GM18511 (cell line): ENCODE results near the gene C16orf46.

Experiments
- ATAC-seq: cut with Tn5 transposase; IDR thresholded peaks from one replicate; pipeline ENCODE4 v1.9.1; 2021; ENCODE audit warnings: mild to moderate bottlenecking, moderate library complexity; ENCODE audit not compliant: unreplicated experiment

Gene C16orf46

DNA sequence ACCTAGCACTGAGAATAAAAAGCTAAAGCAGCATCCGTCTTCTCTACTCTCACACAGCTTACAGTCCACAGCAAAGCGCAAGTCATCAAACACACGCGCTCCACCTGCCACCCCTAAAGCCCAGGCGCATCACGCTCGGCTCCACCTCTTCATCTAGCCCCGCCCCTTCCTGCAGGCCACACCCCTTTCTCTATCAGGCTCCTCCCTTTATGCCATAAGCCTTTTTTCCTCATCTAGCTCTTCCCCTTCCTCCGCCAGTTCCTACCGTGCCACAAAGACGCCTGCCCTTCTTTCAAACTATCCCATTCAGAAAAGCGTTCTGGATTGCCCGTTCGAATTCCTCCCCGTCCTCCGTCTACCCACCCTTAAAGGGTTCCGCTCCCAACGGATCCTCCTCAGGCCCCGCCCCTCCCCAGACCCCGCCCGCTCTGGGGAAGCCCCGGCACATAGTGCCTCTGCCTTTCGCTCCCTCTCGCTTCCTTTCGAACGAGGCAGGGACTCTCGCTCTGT lies 417 bp downstream of the C16orf46 start:
- ATAC-seq, result peak; percentile 87

DNA sequence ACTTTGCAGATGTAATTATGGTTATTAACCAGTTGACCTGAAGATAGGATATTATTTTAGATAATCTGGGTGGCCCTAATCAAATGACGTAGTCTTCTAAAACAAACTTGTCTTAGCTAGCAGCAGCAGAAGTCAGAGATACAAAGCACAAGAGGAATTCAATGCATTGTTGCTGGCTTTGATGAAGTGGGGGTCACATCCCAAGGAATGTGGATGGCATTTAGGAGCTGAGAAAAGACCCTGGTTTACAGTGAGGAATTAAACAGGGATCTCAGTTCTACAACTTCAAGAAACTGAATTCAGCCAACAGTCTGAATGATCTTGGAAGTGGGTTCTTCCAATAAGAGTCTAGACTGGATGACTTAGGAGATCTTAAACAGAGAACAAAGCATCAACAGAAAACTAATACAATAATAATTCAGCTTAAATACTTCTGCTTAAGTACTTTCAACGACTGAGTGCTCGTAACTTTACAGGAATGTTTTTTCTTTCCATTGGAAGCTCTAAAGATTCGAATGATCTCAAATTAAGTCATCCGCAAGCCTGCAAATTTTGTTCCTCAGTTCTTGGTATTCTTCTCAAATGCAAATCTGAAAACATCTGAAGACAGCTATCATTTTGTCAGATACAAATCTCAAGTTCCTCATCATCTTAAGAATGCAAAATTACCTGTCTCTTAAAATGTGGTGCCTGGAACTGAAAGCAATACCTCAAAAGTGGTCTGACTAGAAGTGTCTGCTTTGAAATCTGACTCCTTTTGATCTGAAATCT lies 3.3 kb downstream of the C16orf46 start:
- ATAC-seq, result no peak

DNA sequence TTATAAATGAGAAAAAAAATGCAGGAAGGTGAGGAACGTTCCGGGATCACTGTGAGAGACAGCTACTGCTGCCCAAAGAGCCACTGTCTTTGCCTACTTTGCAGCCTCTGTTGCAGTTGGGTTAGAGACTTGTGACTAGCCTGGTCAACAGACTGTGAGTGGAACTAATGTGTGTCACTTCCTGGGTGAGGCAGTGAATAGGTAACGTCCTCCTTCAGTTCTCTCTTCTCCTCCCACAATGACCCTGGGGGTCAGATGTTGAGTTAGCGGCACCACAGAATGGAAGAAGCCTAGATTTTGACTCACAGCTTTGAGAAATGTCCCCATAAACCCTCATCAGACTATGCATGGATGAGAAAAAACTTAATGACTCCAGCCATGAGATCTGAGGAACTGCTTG lies 5.2 kb downstream of the C16orf46 start:
- ATAC-seq, result no peak

DNA sequence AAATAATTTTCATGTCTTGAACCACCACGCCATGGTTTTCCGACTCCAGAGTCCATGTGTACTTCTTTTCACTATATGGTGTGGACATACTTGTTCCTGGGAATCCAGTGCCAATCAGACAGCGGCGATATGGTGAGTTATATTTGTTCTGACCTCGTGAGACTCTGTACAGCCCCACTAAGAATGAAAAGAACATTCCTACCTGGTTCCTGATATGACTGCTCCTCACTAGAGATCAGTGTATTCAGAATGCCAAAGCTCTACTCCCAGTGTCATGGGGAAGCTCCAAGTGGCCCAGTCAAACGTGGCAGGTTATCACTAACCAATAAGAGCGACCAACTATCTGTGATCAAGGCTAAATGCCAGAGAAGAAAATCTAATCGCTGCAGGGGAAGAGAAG lies 6.1 kb downstream of the C16orf46 start:
- ATAC-seq, result no peak

DNA sequence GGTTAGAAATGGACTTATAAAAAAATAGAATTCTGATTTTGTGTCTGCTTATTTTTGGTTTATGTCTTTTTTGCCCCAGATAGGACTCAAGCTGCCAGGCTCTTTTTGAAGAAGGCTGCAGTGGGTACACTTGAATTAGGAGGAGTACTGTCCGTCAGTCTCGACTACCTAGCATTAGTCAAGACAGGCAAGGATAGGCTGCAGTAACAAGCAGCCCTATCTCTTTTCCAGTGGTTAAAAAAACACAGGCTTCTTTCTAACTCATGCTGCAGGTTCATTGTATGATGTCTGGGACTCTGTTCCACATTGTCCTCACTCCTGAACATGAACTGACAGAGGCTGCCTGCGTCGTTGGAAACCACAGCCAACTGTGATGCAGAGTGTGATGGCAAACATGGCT lies 8.0 kb downstream of the C16orf46 start:
- no peak for ATAC-seq

DNA sequence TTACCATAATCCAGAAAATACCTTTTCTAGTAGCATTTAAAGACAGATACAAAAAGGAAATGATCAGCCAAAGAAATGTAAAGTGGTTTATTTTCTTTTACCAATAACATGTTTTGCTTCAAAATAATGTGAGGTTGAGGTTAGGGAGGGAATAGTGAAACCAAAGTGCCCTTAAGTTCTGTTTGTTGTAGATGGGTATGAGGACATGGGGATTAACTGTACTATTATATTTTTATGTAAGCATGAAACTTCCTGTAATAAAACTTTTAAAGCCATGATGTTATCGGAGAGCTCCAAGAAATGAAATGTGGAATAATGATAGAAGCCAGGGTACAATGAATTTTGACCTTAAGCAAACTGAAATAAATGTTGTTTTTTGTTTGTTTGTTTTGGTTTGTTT lies 9.9 kb downstream of the C16orf46 start:
- no peak for ATAC-seq

DNA sequence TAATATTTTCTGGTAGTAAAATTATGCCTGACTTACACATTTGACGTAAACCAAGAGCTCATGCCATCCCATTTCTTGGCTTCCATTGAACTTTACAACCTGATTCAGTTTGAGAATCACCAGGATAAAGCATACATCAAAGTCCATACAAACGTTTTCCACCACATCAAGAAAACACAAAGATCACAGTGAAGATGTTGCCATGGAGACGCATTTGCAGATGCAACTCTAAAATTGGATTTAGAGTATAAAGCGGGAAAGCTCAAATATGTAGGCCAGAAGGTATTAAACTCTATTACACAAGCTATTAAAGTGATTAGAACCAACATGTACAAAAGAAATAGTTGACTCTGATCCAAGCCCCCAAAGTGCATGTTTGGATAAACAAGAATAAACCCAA lies 10.4 kb downstream of the C16orf46 start:
- ATAC-seq, result no peak

DNA sequence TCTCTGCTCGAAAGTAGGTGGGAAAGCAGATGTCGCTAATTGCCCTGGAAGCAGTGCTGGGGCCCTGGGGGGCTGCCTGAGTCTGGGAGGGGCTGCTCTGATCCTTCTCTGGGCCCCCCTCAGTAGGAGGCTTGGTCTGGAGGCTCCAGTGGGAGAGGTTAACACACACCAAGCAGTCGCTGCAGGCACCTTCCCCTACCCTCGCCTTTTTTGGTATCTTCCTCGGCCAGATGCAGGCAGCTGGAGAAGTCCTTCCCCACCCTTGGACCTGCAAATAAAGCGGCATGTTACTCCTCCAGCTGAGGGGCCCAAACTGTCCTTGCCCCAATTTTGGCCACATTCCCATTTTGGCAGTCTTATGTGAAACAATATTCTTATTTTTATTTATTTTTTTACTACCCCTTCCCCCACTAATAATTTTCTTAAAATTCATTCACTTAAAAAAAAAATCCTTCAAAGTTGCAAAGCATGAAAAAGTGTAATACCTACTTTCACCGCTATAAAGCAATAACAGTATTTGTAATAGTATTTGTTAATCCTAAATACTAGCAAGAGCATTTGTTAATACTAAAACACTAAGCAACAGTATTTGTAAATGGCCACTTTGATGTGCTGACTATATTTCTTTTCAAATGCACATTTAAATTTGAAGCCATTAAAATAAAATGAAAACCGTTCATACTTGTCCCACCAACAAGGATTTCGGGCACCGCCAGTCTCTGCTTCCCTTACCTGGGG lies 15.0 kb downstream of the C16orf46 start:
- ATAC-seq, result no peak

DNA sequence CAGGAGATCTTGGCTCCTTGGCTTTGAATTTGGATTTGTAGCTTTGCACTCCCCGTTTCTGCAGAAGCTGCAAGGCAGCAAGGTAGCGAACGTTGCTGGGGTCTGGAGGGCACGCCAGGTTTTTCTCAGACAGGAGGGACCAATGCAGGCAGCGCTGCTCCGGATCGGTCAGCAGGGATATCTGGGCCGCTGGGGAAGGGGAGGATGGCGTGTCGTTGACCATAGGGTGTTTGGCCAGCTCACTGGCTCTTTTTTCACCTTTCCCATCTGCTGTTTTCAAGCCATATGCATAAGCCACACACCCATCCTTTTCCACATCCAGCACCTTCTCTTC lies 15.8 kb downstream of the C16orf46 start:
- ATAC-seq, result no peak

DNA sequence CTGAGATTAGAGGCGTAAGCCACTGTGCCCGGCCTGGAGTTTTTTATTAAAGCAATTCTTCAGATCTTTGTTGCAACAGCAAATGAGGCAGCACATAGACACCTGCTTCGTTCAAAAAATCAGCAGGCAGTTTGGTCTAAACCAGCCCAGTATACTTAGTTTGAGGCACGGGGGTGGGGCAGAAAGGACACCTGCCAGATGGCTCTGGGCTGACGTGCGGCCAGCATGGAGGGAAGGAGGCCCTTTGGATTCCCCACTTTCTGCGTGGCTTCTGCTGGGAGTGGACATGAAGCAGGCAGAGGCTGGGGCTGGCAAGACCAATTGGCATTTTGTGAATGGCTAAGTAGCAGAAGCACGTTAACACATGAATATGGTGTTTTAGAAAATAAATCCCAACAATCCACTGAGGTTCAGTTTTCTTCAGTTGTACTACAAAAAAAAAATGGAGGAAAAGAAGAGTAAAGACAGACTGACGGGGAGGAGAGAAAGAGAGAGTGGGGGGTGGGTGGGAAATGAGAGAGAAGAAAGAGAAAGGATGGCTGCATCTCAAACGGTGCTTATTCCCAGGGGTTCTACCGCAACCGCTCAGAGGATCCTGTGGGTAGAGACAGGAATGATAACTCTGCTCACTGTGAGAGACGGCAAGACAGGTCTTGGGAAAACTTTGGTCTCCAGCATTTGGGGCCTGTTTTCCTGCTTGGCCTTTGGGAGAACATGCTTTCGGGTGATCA lies 16.3 kb downstream of the C16orf46 start:
- ATAC-seq, result no peak

DNA sequence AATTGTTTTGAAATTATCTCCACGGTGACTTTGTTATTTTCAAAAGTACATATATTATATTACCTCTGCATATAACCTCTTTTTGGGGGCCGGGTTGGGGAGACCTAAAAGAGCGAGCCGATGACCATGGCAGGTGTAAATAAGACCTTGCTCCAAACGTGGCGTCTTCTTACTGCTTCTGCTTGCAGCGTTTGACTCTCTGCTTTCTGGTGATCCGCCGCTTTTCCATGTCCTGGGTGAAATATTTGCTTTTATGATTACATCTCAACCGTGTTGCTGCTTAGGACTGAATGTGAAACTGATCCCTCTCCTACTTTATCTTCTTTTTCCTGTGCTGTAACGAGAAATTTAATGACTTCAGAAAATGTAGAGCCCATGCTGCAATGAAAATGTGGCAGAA lies 23.3 kb downstream of the C16orf46 start:
- ATAC-seq, result no peak

DNA sequence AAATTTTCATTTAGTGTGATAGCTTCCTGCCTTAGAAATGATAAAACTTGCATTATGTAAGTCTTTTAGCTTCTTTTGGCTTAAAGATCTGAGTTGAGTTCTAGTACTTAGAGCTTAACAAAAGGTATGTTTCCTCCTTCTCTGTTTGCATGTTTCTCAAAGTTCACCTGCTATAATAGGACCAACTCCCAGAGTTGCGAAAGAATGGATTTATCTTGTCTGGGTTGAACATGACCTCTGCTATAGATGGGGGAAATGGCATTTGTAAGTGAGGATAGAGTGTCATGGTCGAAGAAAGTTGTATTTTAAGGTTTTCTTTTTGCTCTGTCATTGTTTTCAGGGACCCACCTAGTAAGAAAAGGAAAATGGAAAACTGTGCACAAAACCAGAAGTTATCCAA lies 34.2 kb downstream of the C16orf46 start:
- ATAC-seq, result no peak

DNA sequence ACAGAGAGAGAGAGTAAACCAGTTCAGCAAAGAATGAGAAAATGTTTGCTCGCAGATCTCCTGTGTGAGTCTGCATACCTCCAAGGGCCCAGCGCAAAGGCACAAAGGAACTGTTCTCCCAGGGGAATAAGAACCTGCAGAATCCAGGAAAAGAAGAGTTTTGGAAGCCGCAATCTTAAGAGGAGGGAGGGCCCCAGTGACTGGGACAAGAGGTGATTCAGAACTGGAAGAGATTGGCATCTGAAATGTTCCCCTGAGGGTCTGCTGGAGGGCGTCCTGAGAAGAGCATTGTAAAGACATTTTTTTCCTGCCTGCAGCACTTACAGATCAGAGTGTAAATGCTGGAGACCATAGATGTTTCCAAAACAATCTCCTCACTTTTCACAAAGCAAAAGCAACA lies 35.3 kb downstream of the C16orf46 start:
- ATAC-seq, result no peak

DNA sequence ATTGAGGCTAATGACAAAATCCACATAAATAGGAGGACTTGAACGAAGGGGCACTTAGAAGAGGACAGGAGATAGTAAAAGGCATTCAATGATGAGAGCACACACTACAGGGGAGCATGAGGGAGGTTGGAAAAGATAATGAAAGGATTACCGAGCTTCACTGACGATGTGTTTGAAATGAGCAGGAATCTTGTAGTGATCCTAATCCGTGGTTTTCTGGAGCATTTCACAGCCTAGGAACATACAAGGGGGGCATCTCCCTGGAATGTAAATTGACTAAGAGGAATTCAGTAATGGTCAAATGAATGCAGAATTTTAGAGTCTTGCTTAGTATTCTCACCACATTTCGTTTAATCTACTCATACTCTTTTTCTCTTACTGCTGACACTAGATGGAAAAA lies 36.2 kb downstream of the C16orf46 start:
- no peak for ATAC-seq

DNA sequence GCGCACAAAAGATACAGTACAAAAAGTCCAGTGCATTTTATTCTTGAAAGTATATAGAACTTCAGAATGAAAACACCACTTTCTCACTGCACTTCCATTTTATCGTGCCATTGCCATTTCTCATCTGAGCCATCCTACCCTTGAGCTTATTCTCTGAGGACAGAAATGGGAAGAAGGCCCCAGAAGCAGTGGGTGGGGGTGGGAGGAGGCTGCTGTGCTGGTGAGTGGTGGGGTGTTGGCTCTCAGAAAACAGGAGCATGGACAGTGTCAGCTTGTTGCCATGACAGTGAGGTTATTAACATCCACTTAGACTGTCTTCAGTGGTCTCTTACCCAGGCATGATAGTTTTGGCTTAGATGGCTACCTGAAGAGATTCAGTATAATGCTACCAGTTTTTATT lies 36.9 kb downstream of the C16orf46 start:
- no peak for ATAC-seq

DNA sequence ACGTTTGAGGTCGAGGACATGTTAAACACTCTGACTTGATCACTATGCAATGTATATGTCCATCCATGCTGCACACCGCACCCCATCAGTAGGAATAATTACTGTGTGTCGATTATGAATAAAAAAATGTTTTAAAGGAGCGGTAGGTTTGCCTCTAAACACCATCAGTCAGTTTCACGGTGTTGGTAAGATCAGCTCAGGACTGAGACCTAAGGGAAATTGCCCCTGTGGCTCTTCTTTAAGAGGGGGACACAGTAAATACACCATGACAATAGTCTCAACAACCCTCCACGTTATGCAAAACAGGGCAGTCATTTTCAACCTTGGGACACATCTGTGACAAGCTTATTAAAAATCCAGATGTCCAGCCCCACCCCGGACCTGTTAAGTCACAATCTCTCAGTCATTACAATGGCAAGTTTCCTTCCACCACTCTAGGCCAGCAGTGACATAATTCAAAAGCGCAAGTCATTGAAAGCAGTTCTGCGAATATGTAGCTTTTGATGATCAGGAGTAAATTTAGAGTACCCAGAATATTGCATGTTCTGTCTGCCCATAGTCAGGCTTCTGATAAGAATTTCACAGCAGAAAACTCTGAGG lies 40.2 kb downstream of the C16orf46 start:
- no peak for ATAC-seq

DNA sequence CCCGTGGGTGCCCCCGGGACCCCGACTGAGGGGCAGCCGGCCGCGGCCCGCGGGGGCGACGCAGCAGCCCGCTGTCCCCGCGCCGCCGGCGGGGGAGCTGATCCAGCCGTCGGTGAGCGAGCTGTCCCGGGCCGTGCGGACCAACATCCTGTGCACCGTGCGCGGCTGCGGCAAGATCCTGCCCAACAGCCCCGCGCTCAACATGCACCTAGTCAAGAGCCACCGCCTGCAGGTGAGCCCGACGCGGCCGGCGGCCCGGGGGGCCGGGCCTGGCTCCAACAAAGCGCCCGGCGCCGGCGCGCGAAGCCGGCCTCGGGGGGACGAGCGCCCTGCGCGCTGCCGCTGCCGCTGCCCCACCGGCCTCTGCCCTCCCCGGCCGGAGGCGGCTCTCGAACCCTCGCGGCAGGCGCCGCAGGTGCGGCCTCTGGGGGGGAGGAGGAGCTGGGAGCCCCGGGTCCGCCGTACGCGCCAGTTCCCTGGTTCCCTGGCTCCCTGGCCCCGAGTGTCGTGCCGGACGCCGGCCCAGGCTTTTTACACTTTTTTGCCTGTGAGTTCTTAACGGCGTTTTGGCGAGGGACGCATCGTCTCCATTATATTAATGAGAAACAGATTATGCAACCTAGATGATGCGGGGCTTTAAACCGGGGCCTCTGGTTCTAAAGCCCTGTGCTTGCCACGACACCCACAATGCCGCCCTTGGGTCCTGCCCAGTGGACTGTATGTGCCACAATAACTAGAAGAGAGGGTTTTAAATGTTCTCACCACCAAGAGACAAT lies 40.9 kb downstream of the C16orf46 start:
- peak; percentile 64 for ATAC-seq

DNA sequence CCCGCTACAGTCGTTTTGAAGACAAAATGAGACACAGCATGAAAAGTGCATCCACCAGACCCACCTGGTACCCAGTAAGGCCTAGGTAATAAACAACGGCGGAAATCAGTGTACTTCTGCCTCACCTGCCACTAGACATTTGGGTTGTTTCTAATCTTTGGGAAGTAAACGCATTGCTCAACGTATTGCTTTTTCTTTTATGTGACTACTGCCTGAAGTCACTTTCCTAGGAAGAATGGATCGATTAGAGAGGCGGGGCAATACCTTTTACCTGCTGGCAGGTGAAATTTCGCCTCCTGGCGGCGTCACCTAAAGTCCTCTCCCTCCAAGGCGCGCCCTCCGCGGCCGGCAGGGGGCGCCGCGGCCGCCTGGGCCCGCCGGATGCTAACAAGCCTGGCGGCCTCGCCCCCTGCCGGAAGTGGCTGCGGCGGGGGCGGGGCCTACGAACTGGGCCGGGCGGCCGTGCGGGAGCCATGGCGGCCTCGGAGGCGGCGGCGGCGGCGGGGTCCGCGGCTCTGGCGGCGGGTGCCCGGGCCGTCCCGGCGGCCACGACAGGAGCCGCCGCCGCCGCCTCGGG lies 41.6 kb downstream of the C16orf46 start, which contains the start of gene ATMIN:
TSS of gene ATMIN (plus strand) at position 445 of the 577 bp plus-strand sequence. CDS start at position 474, 29 bp downstream.
- ATAC-seq, result peak; percentile 93

DNA sequence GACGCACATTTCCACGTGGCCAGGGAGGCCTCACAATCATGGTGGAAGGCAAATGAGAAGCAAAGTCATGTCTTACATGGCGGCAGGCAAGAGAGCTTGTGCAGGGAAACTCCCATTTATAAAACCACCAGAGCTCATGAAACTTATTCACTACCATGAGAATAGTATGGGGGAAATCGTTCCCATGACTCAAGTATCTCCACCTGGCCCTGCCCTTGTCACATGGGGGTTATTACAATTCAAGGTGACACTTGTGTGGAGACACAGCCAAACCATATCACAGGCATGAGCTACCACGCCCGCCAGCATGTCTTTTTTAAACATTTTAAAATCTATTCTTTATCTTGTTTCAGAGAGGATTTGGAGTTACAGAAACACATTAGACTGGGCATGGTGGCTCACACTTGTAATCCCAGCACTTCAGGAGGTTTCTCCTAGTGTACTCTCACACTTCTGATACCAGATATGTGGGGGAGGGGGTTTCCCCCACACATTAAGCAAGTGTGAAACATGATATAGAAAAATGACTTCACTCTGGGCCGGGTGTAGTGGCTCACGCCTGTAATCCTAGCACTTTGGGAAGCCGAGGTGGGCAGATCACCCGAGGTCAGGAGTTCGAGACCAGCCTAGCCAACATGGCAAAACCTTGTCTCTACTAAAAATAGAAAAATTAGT lies 47.0 kb downstream of the C16orf46 start:
- no peak for ATAC-seq

DNA sequence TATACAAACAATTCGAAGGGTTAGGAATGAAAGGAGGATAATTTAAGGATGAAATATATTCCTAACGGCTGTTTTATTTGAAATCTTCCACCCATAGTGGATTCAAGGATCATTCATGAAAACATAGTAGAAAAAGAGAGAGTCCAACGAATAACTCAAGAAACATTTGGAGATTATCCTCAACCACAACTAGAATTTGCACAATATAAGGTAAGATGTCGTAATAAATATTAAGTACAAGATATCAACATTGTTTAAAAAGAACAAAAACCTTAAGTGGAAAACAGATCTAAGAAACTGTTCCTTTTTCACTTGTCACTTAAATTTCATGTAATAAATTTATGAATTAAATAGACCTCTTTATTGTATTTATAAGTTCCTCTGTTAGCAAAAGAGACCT lies 50.6 kb downstream of the C16orf46 start:
- no peak for ATAC-seq
